ENCODE results near the gene FAM193A.

The FAM193A gene

GRCh38 chr4:2663275-2663674, 126.8 kb downstream of the FAM193A start:
- TF ChIP-seq POLR2AphosphoS5 (IDR thresholded peaks at IDR 0.05; ENCODE audit: low read depth, low read length), result no peak
- no peak for TF ChIP-seq SIN3A (IDR thresholded peaks at IDR 0.05; ENCODE audit: borderline replicate concordance, insufficient read depth, low read length)
- TF ChIP-seq TAF1 (IDR thresholded peaks at IDR 0.05; ENCODE audit: borderline replicate concordance, insufficient read depth, low read length), result no peak
- TF ChIP-seq, protein P1, sequence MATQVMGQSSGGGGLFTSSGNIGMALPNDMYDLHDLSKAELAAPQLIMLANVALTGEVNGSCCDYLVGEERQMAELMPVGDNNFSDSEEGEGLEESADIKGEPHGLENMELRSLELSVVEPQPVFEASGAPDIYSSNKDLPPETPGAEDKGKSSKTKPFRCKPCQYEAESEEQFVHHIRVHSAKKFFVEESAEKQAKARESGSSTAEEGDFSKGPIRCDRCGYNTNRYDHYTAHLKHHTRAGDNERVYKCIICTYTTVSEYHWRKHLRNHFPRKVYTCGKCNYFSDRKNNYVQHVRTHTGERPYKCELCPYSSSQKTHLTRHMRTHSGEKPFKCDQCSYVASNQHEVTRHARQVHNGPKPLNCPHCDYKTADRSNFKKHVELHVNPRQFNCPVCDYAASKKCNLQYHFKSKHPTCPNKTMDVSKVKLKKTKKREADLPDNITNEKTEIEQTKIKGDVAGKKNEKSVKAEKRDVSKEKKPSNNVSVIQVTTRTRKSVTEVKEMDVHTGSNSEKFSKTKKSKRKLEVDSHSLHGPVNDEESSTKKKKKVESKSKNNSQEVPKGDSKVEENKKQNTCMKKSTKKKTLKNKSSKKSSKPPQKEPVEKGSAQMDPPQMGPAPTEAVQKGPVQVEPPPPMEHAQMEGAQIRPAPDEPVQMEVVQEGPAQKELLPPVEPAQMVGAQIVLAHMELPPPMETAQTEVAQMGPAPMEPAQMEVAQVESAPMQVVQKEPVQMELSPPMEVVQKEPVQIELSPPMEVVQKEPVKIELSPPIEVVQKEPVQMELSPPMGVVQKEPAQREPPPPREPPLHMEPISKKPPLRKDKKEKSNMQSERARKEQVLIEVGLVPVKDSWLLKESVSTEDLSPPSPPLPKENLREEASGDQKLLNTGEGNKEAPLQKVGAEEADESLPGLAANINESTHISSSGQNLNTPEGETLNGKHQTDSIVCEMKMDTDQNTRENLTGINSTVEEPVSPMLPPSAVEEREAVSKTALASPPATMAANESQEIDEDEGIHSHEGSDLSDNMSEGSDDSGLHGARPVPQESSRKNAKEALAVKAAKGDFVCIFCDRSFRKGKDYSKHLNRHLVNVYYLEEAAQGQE (IDR thresholded peaks at IDR 0.05; ENCODE audit: insufficient read depth in 1 of 2, low read depth in 2 of 2, low read length in 2 of 2), result no peak
- TF ChIP-seq FOXP2 (optimal IDR thresholded peaks at IDR 0.05; ENCODE audit: borderline replicate concordance, extremely low read depth, extremely low read length, insufficient read depth), result no peak

- TF ChIP-seq POLR2AphosphoS5 (IDR thresholded peaks at IDR 0.05; ENCODE audit: low read depth, low read length) (no peak), FOXP2 (optimal IDR thresholded peaks at IDR 0.05; ENCODE audit: borderline replicate concordance, extremely low read depth, extremely low read length, insufficient read depth) (no peak), SIN3A (IDR thresholded peaks at IDR 0.05; ENCODE audit: borderline replicate concordance, insufficient read depth, low read length) (no peak), TAF1 (IDR thresholded peaks at IDR 0.05; ENCODE audit: borderline replicate concordance, insufficient read depth, low read length) (no peak)
- TF ChIP-seq, protein P1 (IDR thresholded peaks at IDR 0.05; ENCODE audit: insufficient read depth in 1 of 2, low read depth in 2 of 2, low read length in 2 of 2), result no peak
These were observed 130.3 kb downstream of the FAM193A start for GRCh38 chr4:2666722-2667247.

DNA sequence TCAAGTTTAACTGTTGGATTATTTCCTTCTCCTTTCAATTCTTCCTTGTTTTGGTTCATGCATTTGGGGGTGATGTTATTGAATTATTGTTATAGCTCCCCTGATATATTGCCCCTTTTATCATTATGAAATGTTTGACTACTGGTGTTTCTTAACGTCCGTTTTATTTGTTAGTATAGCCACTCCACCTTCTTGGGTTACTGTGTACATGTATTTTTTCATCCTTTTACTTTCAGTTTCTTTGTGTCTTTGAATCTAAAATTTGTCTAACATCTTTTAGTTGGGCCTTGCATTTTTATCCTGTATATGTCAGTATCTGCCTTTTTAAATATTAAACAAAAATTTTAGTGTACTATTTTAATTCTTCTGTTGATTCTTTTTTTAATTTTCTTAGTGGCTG, 131.0 kb downstream of the FAM193A start:
- TF ChIP-seq TAF1 (IDR thresholded peaks at IDR 0.05; ENCODE audit: borderline replicate concordance, insufficient read depth, low read length), result no peak
- TF ChIP-seq POLR2AphosphoS5 (IDR thresholded peaks at IDR 0.05; ENCODE audit: low read depth, low read length), result no peak
- TF ChIP-seq FOXP2 (optimal IDR thresholded peaks at IDR 0.05; ENCODE audit: borderline replicate concordance, extremely low read depth, extremely low read length, insufficient read depth), result no peak
- TF ChIP-seq SIN3A (IDR thresholded peaks at IDR 0.05; ENCODE audit: borderline replicate concordance, insufficient read depth, low read length), result no peak

DNA sequence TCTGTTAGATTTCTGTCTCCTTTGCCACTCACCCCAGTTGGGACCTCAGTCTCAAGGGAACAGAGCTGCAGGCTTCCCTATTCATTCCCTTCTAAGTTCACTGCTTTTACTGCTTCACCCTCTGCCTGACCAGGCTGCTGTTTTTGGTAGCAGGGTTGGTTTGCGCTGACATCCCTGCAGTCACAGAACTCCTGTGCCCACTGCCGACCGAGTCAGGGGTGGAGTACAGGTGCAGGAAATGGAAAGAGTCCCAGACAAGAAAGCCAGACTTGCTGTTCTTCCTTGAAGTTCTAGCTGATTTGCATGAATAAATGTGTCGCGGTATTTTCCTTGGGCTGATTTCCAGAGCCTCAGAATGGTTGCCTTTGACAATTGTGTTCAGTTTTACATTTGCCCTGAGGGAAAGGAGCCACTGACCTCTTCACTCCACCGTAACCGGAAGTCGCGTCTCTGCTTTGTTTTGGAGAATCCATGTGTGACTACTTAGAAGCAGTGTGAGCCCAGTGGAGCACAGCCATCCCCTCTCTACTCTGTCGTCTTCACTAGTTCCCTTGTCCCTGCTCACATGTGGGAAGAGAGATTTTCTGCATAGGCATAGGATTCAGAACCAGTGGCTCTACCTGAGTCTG, 134.9 kb downstream of the FAM193A start:
- TF ChIP-seq TAF1 (IDR thresholded peaks at IDR 0.05; ENCODE audit: borderline replicate concordance, insufficient read depth, low read length), result no peak
- no peak for TF ChIP-seq FOXP2 (optimal IDR thresholded peaks at IDR 0.05; ENCODE audit: borderline replicate concordance, extremely low read depth, extremely low read length, insufficient read depth)
- no peak for TF ChIP-seq POLR2AphosphoS5 (IDR thresholded peaks at IDR 0.05; ENCODE audit: low read depth, low read length)
- TF ChIP-seq SIN3A (IDR thresholded peaks at IDR 0.05; ENCODE audit: borderline replicate concordance, insufficient read depth, low read length), result no peak; the same call in 1 of the 2 replicates
- TF ChIP-seq, protein P1 (IDR thresholded peaks at IDR 0.05; ENCODE audit: insufficient read depth in 1 of 2, low read depth in 2 of 2, low read length in 2 of 2), result no peak

DNA sequence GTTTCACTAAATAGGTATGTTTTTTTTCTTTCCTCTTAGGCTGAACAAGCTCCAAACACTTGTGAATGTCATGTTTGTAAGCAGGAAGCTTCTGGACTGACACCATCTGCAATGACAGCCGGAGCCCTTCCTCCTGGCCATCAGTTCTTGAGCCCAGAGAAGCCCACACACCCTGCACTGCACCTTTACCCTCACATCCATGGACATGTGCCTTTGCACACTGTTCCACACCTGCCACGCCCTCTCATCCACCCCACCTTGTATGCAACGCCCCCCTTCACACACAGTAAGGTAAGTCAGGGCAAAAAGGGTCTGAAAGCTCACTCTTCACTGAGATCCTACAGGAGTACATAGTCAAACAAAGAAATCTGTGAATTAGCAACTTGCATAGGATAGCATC, 135.6 kb downstream of the FAM193A start:
- TF ChIP-seq, protein P1 (IDR thresholded peaks at IDR 0.05; ENCODE audit: insufficient read depth in 1 of 2, low read depth in 2 of 2, low read length in 2 of 2), result no peak
- TF ChIP-seq POLR2AphosphoS5 (IDR thresholded peaks at IDR 0.05; ENCODE audit: low read depth, low read length) (no peak), TAF1 (IDR thresholded peaks at IDR 0.05; ENCODE audit: borderline replicate concordance, insufficient read depth, low read length) (no peak), SIN3A (IDR thresholded peaks at IDR 0.05; ENCODE audit: borderline replicate concordance, insufficient read depth, low read length) (no peak), FOXP2 (optimal IDR thresholded peaks at IDR 0.05; ENCODE audit: borderline replicate concordance, extremely low read depth, extremely low read length, insufficient read depth) (no peak)
